Smooth muscle cell (in vitro differentiated cells): ENCODE results near the gene AP2B1. TPM values are rescaled to one million over a fixed set of nuclear protein-coding genes. Genes with fewer than 3 reads are reported as not detected.

Source experiments
- DNase-seq: peaks from one replicate; lab custom pipeline; 2025; ENCODE audit not compliant: unreplicated experiment; lab: John Stamatoyannopoulos, UW
- H2AFZ ChIP-seq: fragments of 200-600 bp; sonication (generic); 2 replicates; pipeline ENCODE4 v1.6.0; 2016; ENCODE audit warnings: antibody characterized with exemption, low read depth, mild to moderate bottlenecking
- H3F3A ChIP-seq: fragments of 200-600 bp; sonication (generic); 2 replicates; pipeline ENCODE4 v1.6.0; 2017; ENCODE audit warnings: antibody characterized with exemption, low read depth
- H3K27ac ChIP-seq: fragments of 200-600 bp; sonication (generic); 2 replicates; pipeline ENCODE4 v1.5.1; 2016; ENCODE audit warnings: low read depth, mild to moderate bottlenecking
- H3K27me3 ChIP-seq: fragments of 200-600 bp; sonication (generic); 2 replicates; pipeline ENCODE4 v1.6.1; 2016; ENCODE audit warnings: low read depth, mild to moderate bottlenecking
- H3K36me3 ChIP-seq: fragments of 200-600 bp; sonication (generic); 2 replicates; pipeline ENCODE4 v1.5.1; 2016; ENCODE audit warnings: low read depth
- H3K4me1 ChIP-seq: fragments of 200-600 bp; sonication (generic); 2 replicates; pipeline ENCODE4 v1.5.1; 2016; ENCODE audit warnings: low read depth
- H3K4me2 ChIP-seq: fragments of 200-600 bp; sonication (generic); 2 replicates; pipeline ENCODE4 v1.6.0; 2016; ENCODE audit warnings: mild to moderate bottlenecking
- H3K4me3 ChIP-seq: fragments of 200-600 bp; sonication (generic); 2 replicates; pipeline ENCODE4 v1.5.1; 2016; ENCODE audit warnings: mild to moderate bottlenecking
- H3K79me2 ChIP-seq: fragments of 200-600 bp; sonication (generic); 2 replicates; pipeline ENCODE4 v1.6.0; 2016; ENCODE audit warnings: low read depth, mild to moderate bottlenecking
- H3K9ac ChIP-seq: fragments of 200-600 bp; sonication (generic); 2 replicates; pipeline ENCODE4 v1.6.0; 2016; ENCODE audit warnings: low read depth
- H3K9me3 ChIP-seq: fragments of 200-600 bp; sonication (generic); replicated peaks from 2 replicates; pipeline ENCODE4 v1.5.1; 2016; ENCODE audit warnings: low read depth
- H4K20me1 ChIP-seq: fragments of 200-600 bp; sonication (generic); 2 replicates; pipeline ENCODE4 v1.6.0; 2016; ENCODE audit warnings: low read depth
- CTCF ChIP-seq: fragments of 200-600 bp; sonication (generic); IDR thresholded peaks from 2 replicates; pipeline ENCODE4 v1.5.1; 2017; ENCODE audit warnings: borderline replicate concordance, mild to moderate bottlenecking, antibody characterized with exemption; ENCODE audit not compliant: insufficient read depth, poor library complexity, severe bottlenecking
- WGBS: methylation state at CpG from one replicate; pipeline ENCODE4 v1.1.7; 2016; ENCODE audit warnings: low lambda C conversion rate; 5-methylcytosine and 5-hydroxymethylcytosine counted together
- polyA plus RNA-seq: library from polyadenylated mRNA; unstranded; fragments of >200 nt; fragmentation: Nextera tagmentation; extraction: Ambion mirVana; gene quantifications from 2 replicates; pipeline ENCODE4 v1.2.1, GENCODE V29; 2016
- total RNA-seq: library from RNA; depleted of rRNA; stranded (reverse); fragments of >200 nt; gene quantifications from 2 replicates; pipeline ENCODE4 v1.2.3, GENCODE V29; 2014

Gene AP2B1
- total and polyA plus RNA-seq, 2 experiments from 2014 or later = 58.5 to 92.3 TPM

- no peaks in the 10 kb centered on the region for H3K4me1 ChIP-seq
- H3K9ac ChIP-seq = no peak overlapping the region
- H3K9me3 ChIP-seq = no peaks in the 10 kb centered on the region
- H3K79me2 ChIP-seq = no peaks in the 10 kb centered on the region
- H2AFZ ChIP-seq = no peak overlapping the region
- H3K4me3 ChIP-seq = no peak overlapping the region
- peaks cover 61% of the 10 kb centered on the region for H3K27me3 ChIP-seq
- no peaks in the 10 kb centered on the region for H3F3A ChIP-seq
- H3K27ac ChIP-seq = no peak overlapping the region
- TF ChIP-seq CTCF = no peak
- H3K36me3 ChIP-seq = no peaks in the 10 kb centered on the region
- no peak overlapping the region for H3K4me2 ChIP-seq
- no peaks in the 10 kb centered on the region for H4K20me1 ChIP-seq
- DNase-seq = no peak
- WGBS = 86% methylated on average over 1 of the region's 1 CpG
These were observed 42.0 kb upstream of the AP2B1 start for GRCh38 chr17:35545150-35545549.

- 83% methylated on average over 1 of the region's 1 CpG for WGBS
- Histone ChIP-seq H3K4me3 (no peak overlapping the region), H4K20me1 (no peaks in the 10 kb centered on the region), H3K27ac (no peak overlapping the region), H3K79me2 (no peaks in the 10 kb centered on the region), H3K4me2 (no peak overlapping the region), H3K9ac (no peak overlapping the region), H3K4me1 (no peaks in the 10 kb centered on the region), H3K36me3 (no peaks in the 10 kb centered on the region), H3F3A (no peaks in the 10 kb centered on the region), H2AFZ (no peak overlapping the region), H3K9me3 (no peaks in the 10 kb centered on the region), H3K27me3 (peaks cover 67% of the 10 kb centered on the region)
- no peak for TF ChIP-seq CTCF
- DNase-seq = no peak
These were observed 40.6 kb upstream of the AP2B1 start for GRCh38 chr17:35546487-35546886.

GRCh38 chr17:35548208-35548810 lies 38.8 kb upstream of the AP2B1 start:
- H4K20me1 ChIP-seq = no peaks in the 10 kb centered on the region
- WGBS = 80% methylated on average over 8 of the region's 8 CpGs
- no peaks in the 10 kb centered on the region for H3K9me3 ChIP-seq
- H3F3A ChIP-seq = no peaks in the 10 kb centered on the region
- H3K9ac ChIP-seq = no peak overlapping the region
- H3K4me1 ChIP-seq = no peaks in the 10 kb centered on the region
- no peaks in the 10 kb centered on the region for H3K79me2 ChIP-seq
- no peaks in the 10 kb centered on the region for H3K36me3 ChIP-seq
- H3K27me3 ChIP-seq = peaks cover 74% of the 10 kb centered on the region
- no peak overlapping the region for H3K27ac ChIP-seq
- DNase-seq = no peak
- no peak overlapping the region for H3K4me3 ChIP-seq
- no peak for TF ChIP-seq CTCF
- H3K4me2 ChIP-seq = no peak overlapping the region
- no peak overlapping the region for H2AFZ ChIP-seq

GRCh38 chr17:35548978-35549377 lies 38.1 kb upstream of the AP2B1 start:
- no peak for DNase-seq
- Histone ChIP-seq H3K27ac (no peak overlapping the region), H3K9me3 (no peaks in the 10 kb centered on the region), H3F3A (no peaks in the 10 kb centered on the region), H3K4me3 (no peak overlapping the region), H4K20me1 (no peaks in the 10 kb centered on the region), H3K27me3 (peaks cover 72% of the 10 kb centered on the region), H3K4me1 (no peaks in the 10 kb centered on the region), H3K36me3 (no peaks in the 10 kb centered on the region), H3K4me2 (no peak overlapping the region), H2AFZ (no peak overlapping the region), H3K9ac (no peak overlapping the region), H3K79me2 (no peaks in the 10 kb centered on the region)
- WGBS = 57% methylated on average over 1 of the region's 1 CpG
- no peak for TF ChIP-seq CTCF
